ENCODE results near the gene TRMT61B. TPM values are rescaled to one million over a fixed set of nuclear protein-coding genes. Genes with fewer than 3 reads are reported as not detected.

Gene TRMT61B
- total RNA-seq, 1 donor from 2014 or later = 24.7 TPM

Other genes starting within 250 kb of the TRMT61B start
- gene PPP1CB, start 118.5 kb downstream of the TRMT61B start, total RNA-seq = 434 TPM
- 0.15 TPM for gene SPDYA, start 59.5 kb downstream of the TRMT61B start, total RNA-seq
- 18.0 TPM for gene WDR43, start 24.4 kb upstream of the TRMT61B start, total RNA-seq
- 43.9 TPM for gene TOGARAM2, start 111.0 kb upstream of the TRMT61B start, total RNA-seq
- gene PCARE, start 204.2 kb upstream of the TRMT61B start, total RNA-seq = 0.84 TPM
- gene CLIP4, start 245.1 kb upstream of the TRMT61B start, total RNA-seq = 31.4 TPM